ENCODE results near the gene ST6GAL1. TPM values are rescaled to one million over a fixed set of nuclear protein-coding genes. Genes with fewer than 3 reads are reported as not detected.

Gene ST6GAL1
- total RNA-seq, 1 experiment from 2014 or later, result 15.6 TPM

- no peaks in the 10 kb centered on the region for H3K9me3 ChIP-seq (ENCODE audit: control insufficient read depth in 1 of 2, insufficient read depth in 1 of 2, low read depth in 1 of 2, low read length in 2 of 2)
- DNase-seq (ENCODE audit: low read depth, low spot score) (peak; percentile 42), ATAC-seq (peak; percentile 82)
- 0 out of 2 replicates have a peak, but pooled peaks cover 3% of the 10 kb centered on the region for H3K79me2 ChIP-seq (ENCODE audit: insufficient read depth, low read length)
- intact Hi-C loops (cut with micrococcal nuclease), result loop anchor here (5.0 kb wide), 1 partner anchor 84 kb away; no protein-coding TSS in a partner anchor
- peaks cover 16 to 18% of the 10 kb centered on the region in 2 experiments for H3K4me1 ChIP-seq (ENCODE audit: control insufficient read depth in 1 of 2, insufficient read depth in 2 of 2, low read length in 2 of 2)
- POLR2A ChIA-PET, result interaction anchor here (1.0 kb wide), 1 partner anchor 15 kb away, joined by 4 read pairs; no protein-coding TSS in a partner anchor
- no peaks in the 10 kb centered on the region for H3K9me2 ChIP-seq (ENCODE audit: insufficient read depth)
- no peaks in the 10 kb centered on the region for H3K36me3 ChIP-seq (ENCODE audit: control insufficient read depth in 1 of 2, insufficient read depth in 2 of 2, low read length in 2 of 2)
- peak overlapping the region; percentile 73 for H3K9ac ChIP-seq (ENCODE audit: low read length)
- no peaks in the 10 kb centered on the region for H3K27me3 ChIP-seq (ENCODE audit: insufficient read depth, low read length)
- H3K27ac ChIP-seq (ENCODE audit: low read depth, low read length), result peak overlapping the region; percentile 61
- RAD21 ChIA-PET (ENCODE audit: low non-redundant PET in 1 of 2, low total read pairs in 2 of 2, uncharacterized antibody in 2 of 2, unreplicated experiment in 2 of 2), result no interaction called here
- peak overlapping the region; percentile 97 for H3K4me2 ChIP-seq (ENCODE audit: low read length)
- no TSS peak for BruUV-seq (replicated peaks)
- no peaks in the 10 kb centered on the region for H4K20me1 ChIP-seq (ENCODE audit: insufficient read depth)
- peak overlapping the region; percentile 82 for H2AFZ ChIP-seq (ENCODE audit: low read depth, low read length, poor library complexity, severe bottlenecking)
- H3K4me3 ChIP-seq (replicated peaks in 1 of 2; ENCODE audit: low read depth in 1 of 2, low read length in 2 of 2), result peak overlapping the region; percentile 77 to 94
- CTCF ChIA-PET, result interaction anchor here (1.6 kb wide), 1 partner anchor 81 kb away, joined by 6 read pairs; no protein-coding TSS in a partner anchor
- TF ChIP-seq EGR1 (IDR thresholded peaks at IDR 0.05; ENCODE audit: low read depth) (peak; percentile 66), SRF (IDR thresholded peaks at IDR 0.05; ENCODE audit: low read depth) (no peak), ATF3 (IDR thresholded peaks at IDR 0.05) (no peak), JUND (IDR thresholded peaks at IDR 0.05) (no peak), CTCF (IDR thresholded peaks at IDR 0.05 in 2 of 3, conservative IDR thresholded peaks at IDR 0.05 in 1 of 3; ENCODE audit: borderline replicate concordance in 1 of 3, insufficient read depth in 1 of 3, low read depth in 2 of 3, low read length in 2 of 3) (peak; percentile 14 to 21 (median 15); a peak in 2 of 6 replicates), EZH2 (IDR thresholded peaks at IDR 0.05) (no peak), ZBTB33 (IDR thresholded peaks at IDR 0.05; ENCODE audit: extremely low read depth, insufficient replicate concordance, low read length) (no peak), YY1 (IDR thresholded peaks at IDR 0.05; ENCODE audit: extremely low read depth, insufficient replicate concordance, low read depth, low read length) (peak; percentile 53), POLR2AphosphoS5 (IDR thresholded peaks at IDR 0.05; ENCODE audit: low read depth, low read length) (no peak), ZFX (IDR thresholded peaks at IDR 0.05) (peak; percentile 54), EZH2phosphoT487 (IDR thresholded peaks at IDR 0.05; ENCODE audit: borderline replicate concordance) (no peak), POLR2A (IDR thresholded peaks at IDR 0.05; ENCODE audit: borderline replicate concordance, extremely low read depth, insufficient read depth, insufficient read length) (peak; percentile 33), CBX3 (IDR thresholded peaks at IDR 0.05; ENCODE audit: low read depth) (no peak), ELF1 (IDR thresholded peaks at IDR 0.05; ENCODE audit: borderline replicate concordance, low read depth) (no peak), ZNF274 (IDR thresholded peaks at IDR 0.05; ENCODE audit: low read depth, low read length) (no peak), RAD21 (IDR thresholded peaks at IDR 0.05; ENCODE audit: low read depth) (0 out of 2 replicates have a peak, but pooled peaks have one; percentile 14)
- TF ChIP-seq, protein P1, sequence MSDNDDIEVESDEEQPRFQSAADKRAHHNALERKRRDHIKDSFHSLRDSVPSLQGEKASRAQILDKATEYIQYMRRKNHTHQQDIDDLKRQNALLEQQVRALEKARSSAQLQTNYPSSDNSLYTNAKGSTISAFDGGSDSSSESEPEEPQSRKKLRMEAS (IDR thresholded peaks at IDR 0.05), result peak; percentile 92
- TF ChIP-seq, protein P2, sequence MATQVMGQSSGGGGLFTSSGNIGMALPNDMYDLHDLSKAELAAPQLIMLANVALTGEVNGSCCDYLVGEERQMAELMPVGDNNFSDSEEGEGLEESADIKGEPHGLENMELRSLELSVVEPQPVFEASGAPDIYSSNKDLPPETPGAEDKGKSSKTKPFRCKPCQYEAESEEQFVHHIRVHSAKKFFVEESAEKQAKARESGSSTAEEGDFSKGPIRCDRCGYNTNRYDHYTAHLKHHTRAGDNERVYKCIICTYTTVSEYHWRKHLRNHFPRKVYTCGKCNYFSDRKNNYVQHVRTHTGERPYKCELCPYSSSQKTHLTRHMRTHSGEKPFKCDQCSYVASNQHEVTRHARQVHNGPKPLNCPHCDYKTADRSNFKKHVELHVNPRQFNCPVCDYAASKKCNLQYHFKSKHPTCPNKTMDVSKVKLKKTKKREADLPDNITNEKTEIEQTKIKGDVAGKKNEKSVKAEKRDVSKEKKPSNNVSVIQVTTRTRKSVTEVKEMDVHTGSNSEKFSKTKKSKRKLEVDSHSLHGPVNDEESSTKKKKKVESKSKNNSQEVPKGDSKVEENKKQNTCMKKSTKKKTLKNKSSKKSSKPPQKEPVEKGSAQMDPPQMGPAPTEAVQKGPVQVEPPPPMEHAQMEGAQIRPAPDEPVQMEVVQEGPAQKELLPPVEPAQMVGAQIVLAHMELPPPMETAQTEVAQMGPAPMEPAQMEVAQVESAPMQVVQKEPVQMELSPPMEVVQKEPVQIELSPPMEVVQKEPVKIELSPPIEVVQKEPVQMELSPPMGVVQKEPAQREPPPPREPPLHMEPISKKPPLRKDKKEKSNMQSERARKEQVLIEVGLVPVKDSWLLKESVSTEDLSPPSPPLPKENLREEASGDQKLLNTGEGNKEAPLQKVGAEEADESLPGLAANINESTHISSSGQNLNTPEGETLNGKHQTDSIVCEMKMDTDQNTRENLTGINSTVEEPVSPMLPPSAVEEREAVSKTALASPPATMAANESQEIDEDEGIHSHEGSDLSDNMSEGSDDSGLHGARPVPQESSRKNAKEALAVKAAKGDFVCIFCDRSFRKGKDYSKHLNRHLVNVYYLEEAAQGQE (IDR thresholded peaks at IDR 0.05; ENCODE audit: low read depth), result no peak
Measured at GRCh38 chr3:186930641-186931531, 560 bp downstream of the ST6GAL1 start.

Measured in HCT116 (cell line).